ENCODE measurements around the gene SCAF4.

The SCAF4 gene

GRCh38 chr21:31711745-31712285 lies 20.1 kb downstream of the SCAF4 start:
- Mint-ChIP-seq H3K4me3 (no peak overlapping the region), H3K27me3 (ENCODE audit: low read depth) (no peaks in the 10 kb centered on the region), H3K9me3 (no peaks in the 10 kb centered on the region), H3K27ac (no peak overlapping the region), H3K4me1 (ENCODE audit: low read depth) (peaks cover 32% of the 10 kb centered on the region), H3K36me3 (ENCODE audit: low read depth) (peaks cover 2% of the 10 kb centered on the region)

- Mint-ChIP-seq H3K4me1 (ENCODE audit: low read depth) (peaks cover 33% of the 10 kb centered on the region), H3K9me3 (no peaks in the 10 kb centered on the region), H3K27ac (no peak overlapping the region), H3K36me3 (ENCODE audit: low read depth) (peaks cover 2% of the 10 kb centered on the region), H3K27me3 (ENCODE audit: low read depth) (no peaks in the 10 kb centered on the region), H3K4me3 (no peak overlapping the region)
These were observed 20.6 kb downstream of the SCAF4 start for GRCh38 chr21:31711326-31711725.

- peaks cover 34% of the 10 kb centered on the region for H3K4me1 Mint-ChIP-seq (ENCODE audit: low read depth)
- H3K4me3 Mint-ChIP-seq: no peak overlapping the region
- no peak overlapping the region for H3K27ac Mint-ChIP-seq
- H3K27me3 Mint-ChIP-seq (ENCODE audit: low read depth): no peaks in the 10 kb centered on the region
- no peaks in the 10 kb centered on the region for H3K9me3 Mint-ChIP-seq
- peaks cover 2% of the 10 kb centered on the region for H3K36me3 Mint-ChIP-seq (ENCODE audit: low read depth)
These were observed 21.3 kb downstream of the SCAF4 start for GRCh38 chr21:31710586-31710985.

GRCh38 chr21:31708541-31708940 lies 23.4 kb downstream of the SCAF4 start:
- Mint-ChIP-seq H3K36me3 (ENCODE audit: low read depth) (peaks cover 8% of the 10 kb centered on the region), H3K27me3 (ENCODE audit: low read depth) (no peaks in the 10 kb centered on the region), H3K4me1 (ENCODE audit: low read depth) (peaks cover 28% of the 10 kb centered on the region), H3K9me3 (no peaks in the 10 kb centered on the region), H3K27ac (no peak overlapping the region), H3K4me3 (no peak overlapping the region)

- Mint-ChIP-seq H3K27ac (no peak overlapping the region), H3K4me3 (no peak overlapping the region), H3K27me3 (ENCODE audit: low read depth) (no peaks in the 10 kb centered on the region), H3K9me3 (no peaks in the 10 kb centered on the region), H3K4me1 (ENCODE audit: low read depth) (peaks cover 26% of the 10 kb centered on the region), H3K36me3 (ENCODE audit: low read depth) (peaks cover 14% of the 10 kb centered on the region)
These were observed 24.4 kb downstream of the SCAF4 start for GRCh38 chr21:31707499-31707898.

GRCh38 chr21:31706562-31706961 lies 25.4 kb downstream of the SCAF4 start:
- Mint-ChIP-seq H3K27me3 (ENCODE audit: low read depth) (no peaks in the 10 kb centered on the region), H3K36me3 (ENCODE audit: low read depth) (peaks cover 15% of the 10 kb centered on the region), H3K4me3 (no peak overlapping the region), H3K9me3 (no peaks in the 10 kb centered on the region), H3K27ac (peak overlapping the region; percentile 22), H3K4me1 (ENCODE audit: low read depth) (peaks cover 28% of the 10 kb centered on the region)

- Mint-ChIP-seq H3K4me3 (no peak overlapping the region), H3K4me1 (ENCODE audit: low read depth) (peaks cover 13% of the 10 kb centered on the region), H3K9me3 (no peaks in the 10 kb centered on the region)
These were observed 31.9 kb downstream of the SCAF4 start for GRCh38 chr21:31700040-31700439.

GRCh38 chr21:31698461-31698860 lies 33.5 kb downstream of the SCAF4 start:
- Mint-ChIP-seq H3K27ac (no peak overlapping the region), H3K4me3 (no peak overlapping the region), H3K36me3 (ENCODE audit: low read depth) (peaks cover 43% of the 10 kb centered on the region), H3K27me3 (ENCODE audit: low read depth) (no peaks in the 10 kb centered on the region), H3K4me1 (ENCODE audit: low read depth) (peaks cover 7% of the 10 kb centered on the region), H3K9me3 (no peaks in the 10 kb centered on the region)

More at GRCh38 chr21:31700040-31700439, 31.9 kb downstream of the SCAF4 start:
- Mint-ChIP-seq H3K36me3 (ENCODE audit: low read depth) (peaks cover 41% of the 10 kb centered on the region), H3K27me3 (ENCODE audit: low read depth) (no peaks in the 10 kb centered on the region), H3K27ac (no peak overlapping the region)

GRCh38 chr21:31696424-31696823 lies 35.5 kb downstream of the SCAF4 start:
- no peak overlapping the region for H3K27ac Mint-ChIP-seq
- H3K9me3 Mint-ChIP-seq: no peaks in the 10 kb centered on the region
- no peaks in the 10 kb centered on the region for H3K27me3 Mint-ChIP-seq (ENCODE audit: low read depth)
- H3K4me3 Mint-ChIP-seq: no peak overlapping the region
- peaks cover 45% of the 10 kb centered on the region for H3K36me3 Mint-ChIP-seq (ENCODE audit: low read depth)
- peaks cover 5% of the 10 kb centered on the region for H3K4me1 Mint-ChIP-seq (ENCODE audit: low read depth)

GRCh38 chr21:31693222-31693621 lies 38.7 kb downstream of the SCAF4 start:
- H3K27ac Mint-ChIP-seq: no peak overlapping the region
- H3K36me3 Mint-ChIP-seq (ENCODE audit: low read depth): peaks cover 49% of the 10 kb centered on the region
- H3K4me1 Mint-ChIP-seq (ENCODE audit: low read depth): peaks cover 8% of the 10 kb centered on the region
- H3K9me3 Mint-ChIP-seq: no peaks in the 10 kb centered on the region
- H3K27me3 Mint-ChIP-seq (ENCODE audit: low read depth): no peaks in the 10 kb centered on the region
- no peak overlapping the region for H3K4me3 Mint-ChIP-seq

- Mint-ChIP-seq H3K27me3 (ENCODE audit: low read depth) (no peaks in the 10 kb centered on the region), H3K4me3 (no peak overlapping the region), H3K4me1 (ENCODE audit: low read depth) (peaks cover 2% of the 10 kb centered on the region), H3K36me3 (ENCODE audit: low read depth) (peaks cover 49% of the 10 kb centered on the region), H3K9me3 (no peaks in the 10 kb centered on the region), H3K27ac (no peak overlapping the region)
These were observed 43.1 kb downstream of the SCAF4 start for GRCh38 chr21:31688603-31689368.

GRCh38 chr21:31687108-31687507 lies 44.8 kb downstream of the SCAF4 start:
- Mint-ChIP-seq H3K36me3 (ENCODE audit: low read depth) (peaks cover 50% of the 10 kb centered on the region), H3K9me3 (no peaks in the 10 kb centered on the region), H3K4me3 (no peak overlapping the region), H3K4me1 (ENCODE audit: low read depth) (peaks cover 4% of the 10 kb centered on the region), H3K27me3 (ENCODE audit: low read depth) (no peaks in the 10 kb centered on the region), H3K27ac (no peak overlapping the region)

GRCh38 chr21:31686272-31686915 lies 45.5 kb downstream of the SCAF4 start:
- Mint-ChIP-seq H3K27me3 (ENCODE audit: low read depth) (no peaks in the 10 kb centered on the region), H3K4me1 (ENCODE audit: low read depth) (peaks cover 4% of the 10 kb centered on the region), H3K9me3 (no peaks in the 10 kb centered on the region), H3K4me3 (no peak overlapping the region), H3K36me3 (ENCODE audit: low read depth) (peaks cover 52% of the 10 kb centered on the region), H3K27ac (no peak overlapping the region)

- Mint-ChIP-seq H3K9me3 (no peaks in the 10 kb centered on the region), H3K27ac (no peak overlapping the region), H3K27me3 (ENCODE audit: low read depth) (no peaks in the 10 kb centered on the region), H3K36me3 (ENCODE audit: low read depth) (peaks cover 42% of the 10 kb centered on the region), H3K4me3 (no peak overlapping the region), H3K4me1 (ENCODE audit: low read depth) (peaks cover 3% of the 10 kb centered on the region)
These were observed 47.0 kb downstream of the SCAF4 start for GRCh38 chr21:31684918-31685317.

GRCh38 chr21:31683029-31683428 lies 48.9 kb downstream of the SCAF4 start:
- peaks cover 2% of the 10 kb centered on the region for H3K4me1 Mint-ChIP-seq (ENCODE audit: low read depth)
- H3K36me3 Mint-ChIP-seq (ENCODE audit: low read depth): peaks cover 39% of the 10 kb centered on the region
- no peaks in the 10 kb centered on the region for H3K9me3 Mint-ChIP-seq
- H3K27me3 Mint-ChIP-seq (ENCODE audit: low read depth): no peaks in the 10 kb centered on the region
- H3K4me3 Mint-ChIP-seq: no peak overlapping the region
- H3K27ac Mint-ChIP-seq: no peak overlapping the region
